Activated CD4-positive, alpha-beta T cell treated with anti-CD3 and anti-CD28 coated beads, Interleukin-2, Interleukin-6, amounts not matched to agents 100 ng/mL and 50 ng/mL, durations not matched to agents 16 hours and 8 hours (primary cell): ENCODE results near the gene PRKCH.

Experiments used
- DNase-seq: peaks from one replicate; pipeline ENCODE4 v3.0.0-alpha.2; 2020

PRKCH gene

DNA sequence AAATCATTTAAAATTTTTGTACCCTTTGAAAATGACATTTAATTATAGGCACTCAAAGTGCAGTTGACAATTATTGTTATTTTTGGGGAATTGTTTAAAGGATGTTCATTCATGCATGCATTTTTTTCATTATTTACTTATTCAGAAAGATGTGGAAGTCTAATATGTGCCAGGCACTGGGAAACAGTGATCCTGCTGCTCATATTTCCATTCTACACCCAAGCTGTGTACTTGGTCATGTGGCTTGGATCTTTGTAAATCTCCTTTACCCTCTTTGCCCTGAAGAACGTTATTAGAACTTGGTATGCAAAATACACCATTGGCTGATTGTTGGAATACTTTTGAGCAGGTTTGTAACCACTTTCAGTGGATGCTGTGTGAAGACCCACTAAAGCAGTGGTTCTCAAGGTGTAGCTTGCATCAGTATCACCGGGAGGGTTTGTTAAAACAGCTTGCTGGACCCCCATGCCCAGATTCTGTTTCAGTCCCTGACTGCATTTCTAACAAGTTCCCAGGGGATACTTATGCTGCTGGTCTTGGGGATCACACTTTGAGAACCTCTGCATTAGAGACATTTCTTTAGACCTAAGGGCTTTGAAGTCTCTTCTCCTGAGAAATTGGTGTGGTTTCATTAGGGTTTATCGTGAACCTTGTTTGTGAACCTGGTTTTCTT lies 47.5 kb downstream of the PRKCH start:
- DNase-seq = no peak

GRCh38 chr14:61369454-61369810 lies 48.1 kb downstream of the PRKCH start:
- no peak for DNase-seq

DNA sequence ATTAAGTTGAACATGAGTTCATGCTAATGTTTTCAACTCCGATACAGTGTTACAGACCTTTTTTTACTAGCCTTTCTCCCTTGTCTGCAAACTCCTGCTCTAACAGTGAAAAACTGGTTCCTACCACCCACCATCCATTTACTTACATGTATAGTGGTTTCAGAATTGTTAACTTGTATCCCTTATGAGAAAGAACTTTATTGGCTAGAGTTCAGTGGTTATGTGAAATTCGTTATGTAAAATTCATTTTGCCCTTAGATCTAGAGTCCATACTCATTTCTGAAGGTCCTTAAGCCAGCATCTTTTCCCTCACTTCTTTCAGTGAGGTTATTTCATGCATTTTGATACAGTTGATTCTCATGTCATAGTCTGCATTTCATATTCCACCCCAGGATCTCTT lies 51.0 kb downstream of the PRKCH start:
- DNase-seq = peak; percentile 46

DNA sequence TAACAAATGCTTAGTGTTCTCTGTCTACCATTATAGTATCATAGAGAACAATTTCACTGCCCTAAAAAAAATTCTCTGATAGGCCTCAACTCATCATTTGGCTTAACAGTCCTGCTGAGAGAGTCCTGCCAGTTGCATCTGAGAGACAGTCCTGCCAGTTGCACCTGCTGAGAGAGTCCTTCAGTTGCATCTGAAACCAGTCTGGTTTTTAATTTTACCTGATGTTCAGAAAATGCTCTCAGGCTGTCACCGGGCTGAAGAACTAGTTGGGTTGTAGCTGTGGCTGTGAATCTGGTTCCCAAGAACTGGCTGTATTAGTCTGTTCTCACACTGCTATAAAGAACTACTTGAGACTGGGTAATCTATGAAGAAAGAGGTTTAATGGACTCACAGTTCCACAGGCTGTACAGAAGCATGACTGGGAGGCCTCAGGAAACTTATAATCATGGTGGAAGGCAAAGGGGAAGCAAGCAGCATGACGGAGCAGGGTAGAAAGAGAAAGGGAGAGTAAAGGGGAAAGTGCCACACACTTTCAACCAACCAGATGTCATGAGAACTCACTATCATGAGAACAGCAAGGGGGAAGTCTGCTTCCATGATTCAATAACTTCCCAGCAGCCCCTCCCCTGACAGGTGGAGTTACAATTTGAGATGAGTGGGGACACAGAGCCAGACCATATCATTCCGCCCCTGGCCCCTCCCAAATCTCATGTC lies 51.6 kb downstream of the PRKCH start:
- no peak for DNase-seq

- DNase-seq = no peak
Measured at GRCh38 chr14:61374284-61374683, 52.9 kb downstream of the PRKCH start.

DNA sequence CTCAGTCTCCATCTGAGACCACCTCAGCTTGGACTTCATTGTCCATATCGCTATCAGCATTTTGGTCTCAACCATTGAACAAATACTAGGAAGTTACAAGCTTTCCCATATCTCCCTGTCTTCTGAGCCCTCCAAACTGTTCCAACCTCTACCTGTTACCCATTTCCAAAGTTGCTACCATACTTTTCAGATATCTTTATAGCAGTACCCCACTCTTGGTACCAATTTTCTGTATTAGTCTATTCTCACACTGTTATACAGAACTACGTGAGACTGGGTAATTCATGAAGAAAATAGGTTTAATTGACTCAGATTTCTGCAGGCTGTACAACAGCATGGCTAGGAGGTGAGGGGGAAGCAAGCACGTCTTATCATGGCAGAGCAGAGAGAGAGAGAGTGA lies 53.8 kb downstream of the PRKCH start:
- no peak for DNase-seq

GRCh38 chr14:61376314-61376713 lies 54.9 kb downstream of the PRKCH start:
- DNase-seq = no peak

DNA sequence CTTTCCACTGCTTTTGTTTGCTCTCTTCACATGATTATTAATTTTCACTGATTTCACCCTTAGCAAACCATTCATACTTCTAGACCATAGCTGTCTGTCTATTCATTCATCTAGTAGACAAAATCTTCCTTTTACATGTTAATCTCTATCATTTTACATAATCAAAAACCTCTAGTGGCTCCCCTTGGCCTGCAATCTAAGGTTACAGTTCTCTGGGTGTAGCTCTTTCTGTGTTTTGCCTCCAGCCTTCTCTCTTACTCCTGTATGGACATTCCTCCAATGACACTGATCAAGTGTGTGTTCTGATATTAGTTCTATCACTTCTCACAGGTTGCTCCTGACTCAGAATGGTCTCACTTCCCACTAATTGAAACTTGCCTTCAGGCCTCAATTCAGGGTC lies 56.4 kb downstream of the PRKCH start:
- no peak for DNase-seq

- DNase-seq = no peak
Measured at GRCh38 chr14:61379639-61380184, 58.3 kb downstream of the PRKCH start.

DNA sequence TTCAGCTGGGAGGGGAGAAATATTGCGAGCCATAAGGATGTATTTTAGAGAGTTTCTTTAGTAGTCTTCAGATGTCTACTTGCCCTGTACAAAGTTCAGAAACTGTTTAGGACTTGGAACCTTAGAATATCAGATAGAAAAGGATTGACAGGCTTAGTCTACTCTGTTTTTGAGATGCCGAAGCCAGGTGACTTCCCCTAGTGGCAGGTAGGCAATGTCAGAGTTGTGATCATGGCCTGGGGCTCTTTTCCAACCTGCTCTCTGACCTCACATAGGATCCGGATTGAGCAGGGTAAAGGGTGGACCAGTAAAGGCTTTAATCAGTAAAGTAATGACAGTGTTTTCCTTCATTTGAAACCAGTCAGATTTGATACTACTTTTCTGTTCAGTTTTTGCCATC lies 59.6 kb downstream of the PRKCH start:
- DNase-seq = no peak

GRCh38 chr14:61381553-61381952 lies 60.2 kb downstream of the PRKCH start:
- no peak for DNase-seq

- no peak for DNase-seq
Measured at GRCh38 chr14:61382842-61383241, 61.5 kb downstream of the PRKCH start.

GRCh38 chr14:61385002-61385685 lies 63.8 kb downstream of the PRKCH start:
- peak; percentile 66 for DNase-seq

GRCh38 chr14:61386173-61386772 lies 64.9 kb downstream of the PRKCH start:
- DNase-seq = no peak

GRCh38 chr14:61387076-61387475 lies 65.7 kb downstream of the PRKCH start:
- no peak for DNase-seq

GRCh38 chr14:61388173-61388975 lies 67.0 kb downstream of the PRKCH start:
- DNase-seq = peak; percentile 75

DNA sequence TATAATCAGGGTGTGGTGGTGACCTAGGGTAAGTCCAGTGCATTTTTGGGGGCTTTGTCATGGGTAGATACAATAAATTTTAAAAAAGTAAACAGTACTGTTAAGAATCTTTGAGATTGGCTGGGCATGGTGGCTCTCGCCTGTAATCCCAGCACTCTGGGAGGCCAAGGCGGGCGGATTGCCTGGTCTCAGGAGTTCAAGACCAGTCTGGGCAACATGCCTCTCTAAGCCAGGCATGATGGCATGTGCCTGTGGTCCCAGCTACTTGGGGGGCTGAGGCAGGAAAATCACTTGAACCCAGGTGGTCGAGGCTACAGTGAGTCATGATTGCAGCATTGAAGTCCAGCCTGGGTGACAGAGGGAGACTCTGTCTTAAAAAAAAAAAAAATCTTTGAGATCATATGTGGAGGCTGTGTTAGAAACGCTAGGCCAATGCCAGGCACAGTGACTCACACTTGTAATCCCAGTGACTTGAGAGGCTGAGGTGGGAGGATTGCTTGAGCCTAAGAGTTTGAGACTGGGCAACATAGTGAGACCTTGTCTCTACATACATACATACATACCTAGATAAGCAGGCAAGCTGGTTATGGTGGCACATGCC lies 67.7 kb downstream of the PRKCH start:
- peak; percentile 47 for DNase-seq

DNA sequence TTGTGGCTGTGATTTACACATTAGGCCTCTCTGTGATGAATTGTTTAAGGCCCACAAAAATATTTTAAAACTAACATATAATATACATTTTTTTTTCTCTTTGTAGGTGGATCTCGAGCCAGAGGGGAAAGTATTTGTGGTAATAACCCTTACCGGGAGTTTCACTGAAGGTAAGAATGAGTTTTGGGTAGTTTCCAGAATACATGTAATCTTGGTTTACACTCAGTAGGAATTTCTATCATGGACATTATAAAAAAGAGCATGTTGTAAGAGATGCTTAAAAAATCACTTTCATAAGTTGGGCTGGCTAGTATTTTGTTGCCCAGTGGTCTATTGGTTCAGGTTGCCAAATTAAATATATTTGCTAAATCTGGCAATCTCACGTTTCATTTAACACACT lies 69.7 kb downstream of the PRKCH start:
- DNase-seq = no peak

DNA sequence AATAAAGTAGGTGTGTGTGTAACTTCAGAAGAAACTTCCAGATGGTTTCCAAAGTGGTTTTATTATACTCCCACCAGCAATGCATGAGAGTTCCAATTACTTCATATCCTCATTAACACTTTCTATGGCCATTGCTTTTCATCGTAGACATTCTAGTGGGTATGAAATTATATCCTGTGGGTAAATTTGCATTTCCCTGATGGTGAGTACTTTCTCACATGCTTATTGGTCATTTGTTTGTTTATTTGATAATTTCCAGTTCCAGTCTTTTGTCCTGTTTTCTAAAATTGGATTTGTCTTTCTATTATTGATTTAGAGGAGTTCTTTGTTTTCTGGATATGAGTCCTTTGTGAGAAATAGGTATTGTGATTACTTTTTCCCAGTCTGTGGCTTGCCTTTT lies 70.9 kb downstream of the PRKCH start:
- no peak for DNase-seq

GRCh38 chr14:61394542-61394941 lies 73.2 kb downstream of the PRKCH start:
- DNase-seq = no peak

DNA sequence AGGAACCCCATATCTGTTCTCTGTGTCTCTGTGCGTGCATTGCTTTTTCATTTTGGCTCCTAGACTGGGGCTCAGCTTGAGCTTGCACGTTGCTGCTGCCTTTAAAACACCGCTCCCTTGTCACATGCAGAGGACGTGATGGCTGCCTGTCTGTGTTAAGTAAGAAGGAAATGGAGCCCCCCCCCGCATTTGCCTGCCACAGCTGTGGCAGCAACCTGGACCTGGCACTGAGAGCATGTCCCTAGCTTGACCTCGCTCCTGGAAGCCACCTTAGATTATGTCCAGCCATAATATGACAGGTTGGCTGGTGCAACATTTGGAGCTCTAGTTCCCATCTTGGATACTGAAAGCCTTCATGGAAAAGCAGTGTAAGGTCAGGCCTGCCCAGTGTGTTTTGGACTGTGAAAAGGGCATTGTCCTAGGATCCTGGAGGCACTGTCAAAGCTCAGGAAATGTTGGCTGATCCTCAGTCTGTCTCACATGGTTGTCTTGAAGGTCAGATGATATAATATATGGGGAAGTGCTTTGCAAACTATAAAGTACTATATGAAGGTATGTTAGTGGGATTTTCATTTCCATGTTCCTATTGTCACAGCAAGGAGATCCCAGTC lies 73.8 kb downstream of the PRKCH start:
- DNase-seq = no peak

DNA sequence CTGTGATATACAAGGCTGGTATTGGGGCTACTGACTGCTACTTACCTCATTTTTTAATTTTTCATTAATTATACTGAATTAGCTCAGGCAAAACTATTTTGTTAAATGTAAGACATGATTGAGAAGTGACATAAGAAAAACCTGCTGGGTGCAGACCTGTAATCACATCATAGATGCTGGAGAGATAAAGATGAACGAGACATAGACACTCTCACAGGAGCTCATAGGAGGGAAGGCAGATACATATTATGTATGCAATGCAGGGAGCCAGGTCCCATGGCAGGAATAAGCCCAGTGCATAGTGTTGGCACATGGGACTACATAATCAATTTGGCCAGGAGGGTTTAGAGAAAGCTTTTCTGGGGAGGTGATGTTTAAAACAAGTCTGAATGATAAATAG lies 74.9 kb downstream of the PRKCH start:
- DNase-seq = no peak
